Esophagus squamous epithelium (tissue), 4 donors: Measurements from ENCODE around the gene MVB12B.

Source experiments
- CTCF ChIP-seq, 6 experiments: fragments of 450-650 bp in 4 of 6; fragments of 200-600 bp in 2 of 6; sonication (generic) in 2 of 6; IDR thresholded peaks; one replicate each; pipeline ENCODE4 v1.5.1; 2016 to 2019; ENCODE audit warnings: antibody characterized with exemption in 6 of 6, mild to moderate bottlenecking in 4 of 6, moderate library complexity in 4 of 6
- POLR2A ChIP-seq, 4 donors: fragments of 450-650 bp; IDR thresholded peaks; one replicate each; pipeline ENCODE4 v1.6.1; 2017; ENCODE audit warnings: antibody characterized with exemption in 4 of 4, mild to moderate bottlenecking in 4 of 4, moderate library complexity in 3 of 4

GRCh38 chr9:126494746-126495145 lies 168.1 kb downstream of the MVB12B start:
- no peak for TF ChIP-seq CTCF (IDR thresholded peaks at IDR 0.05)
- no peak for TF ChIP-seq POLR2A (IDR thresholded peaks at IDR 0.05)
